Measurements from ENCODE around the gene CHAMP1.

- TF ChIP-seq POLR2A (IDR thresholded peaks at IDR 0.05), result no peak
- TF ChIP-seq CTCF (IDR thresholded peaks at IDR 0.05), result peak; percentile 37 to 79 (median 66)
Observed at GRCh38 chr13:114339857-114340534, 25.7 kb downstream of the CHAMP1 start.

Data from body of pancreas (tissue), 4 donors.